Stimulated activated CD4-positive, alpha-beta T cell treated with anti-CD3 and anti-CD28 coated beads, Interleukin-4, amount 100 ng/mL, for 1 hour (primary cell): Measurements from ENCODE around the gene APC2.
"Not testable (repeated sequence)": the region's sequence is repeated elsewhere in the genome, so short reads cannot be mapped to it uniquely, and the experiment has no call there.

ENCODE experiments used
- DNase-seq: peaks from one replicate; pipeline ENCODE4 v3.0.0-alpha.2; 2020

Gene APC2

GRCh38 chr19:1416014-1416841 is 33.7 kb upstream of the APC2 start:
- DNase-seq: no peak

DNA sequence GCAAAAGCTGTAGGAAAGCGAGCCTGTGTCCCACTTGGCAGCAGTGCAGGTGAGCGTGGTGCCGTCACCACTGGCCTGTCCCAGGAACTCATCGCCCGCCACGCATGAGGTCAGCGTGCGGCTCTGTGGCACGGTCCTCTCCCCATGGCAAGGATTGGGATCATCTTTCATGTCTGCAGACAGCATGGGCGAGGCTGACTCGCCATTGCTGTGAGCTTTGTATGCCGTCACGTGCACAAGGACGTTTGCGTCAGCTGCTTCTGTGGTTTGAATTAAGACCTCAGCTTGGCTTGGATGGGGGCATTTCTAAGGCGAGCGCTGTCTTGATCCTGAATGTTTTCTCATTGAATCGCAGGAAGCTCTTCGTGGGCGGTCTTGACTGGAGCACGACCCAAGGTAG is 32.8 kb upstream of the APC2 start:
- no peak for DNase-seq

- no peak for DNase-seq
Observed at GRCh38 chr19:1417681-1418495, 32.0 kb upstream of the APC2 start.

DNA sequence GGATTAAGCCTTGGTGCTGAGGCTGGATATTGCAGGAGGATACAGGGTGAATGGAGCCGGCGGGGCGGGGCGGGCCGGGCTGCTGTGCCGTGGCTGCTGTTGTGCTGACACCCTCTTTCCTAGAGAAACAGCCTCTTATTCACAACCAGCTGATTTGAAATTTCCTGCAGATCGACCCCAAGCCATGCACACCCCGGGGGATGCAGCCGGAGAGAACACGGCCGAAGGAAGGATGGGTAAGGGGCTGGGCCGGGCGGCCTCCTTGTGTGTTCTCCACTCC is 31.5 kb upstream of the APC2 start:
- DNase-seq: no peak

DNA sequence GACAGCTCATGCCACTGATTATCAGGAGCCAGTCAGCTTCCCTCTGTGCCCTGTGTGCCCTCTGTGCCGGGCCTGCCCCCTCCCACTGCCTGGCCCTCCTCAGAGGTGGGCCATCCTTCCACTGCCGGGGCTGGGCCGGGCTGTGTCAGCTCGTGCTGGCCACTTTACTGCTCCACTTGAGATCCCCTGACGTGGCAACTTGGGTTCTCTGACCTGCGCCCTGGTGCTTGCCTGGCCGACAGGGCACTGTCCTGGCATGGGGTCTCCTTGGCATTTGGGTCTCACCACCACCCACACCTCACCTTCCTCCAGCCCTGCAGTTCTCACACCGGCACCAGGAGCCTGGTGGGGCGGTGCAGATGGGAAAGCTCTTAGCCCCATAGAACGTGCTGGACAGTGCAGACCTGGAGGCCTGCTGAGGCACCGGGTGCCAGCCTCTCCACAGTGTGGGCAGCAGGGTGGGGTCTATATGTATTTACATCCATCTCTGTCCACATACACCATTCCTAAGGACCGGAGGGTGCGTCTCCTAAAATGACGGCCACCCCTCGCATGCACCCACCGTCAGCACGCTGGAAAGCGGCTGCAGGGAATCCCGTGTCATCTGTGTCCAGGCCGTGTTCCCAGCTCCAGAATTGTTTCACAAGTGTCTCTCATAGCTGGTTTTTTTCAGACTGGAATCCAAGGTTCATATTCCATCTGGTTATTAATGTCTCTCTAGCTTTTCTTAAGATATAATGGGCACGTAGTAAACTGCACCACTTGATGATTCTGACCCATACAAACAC is 30.8 kb upstream of the APC2 start:
- DNase-seq: no peak

DNA sequence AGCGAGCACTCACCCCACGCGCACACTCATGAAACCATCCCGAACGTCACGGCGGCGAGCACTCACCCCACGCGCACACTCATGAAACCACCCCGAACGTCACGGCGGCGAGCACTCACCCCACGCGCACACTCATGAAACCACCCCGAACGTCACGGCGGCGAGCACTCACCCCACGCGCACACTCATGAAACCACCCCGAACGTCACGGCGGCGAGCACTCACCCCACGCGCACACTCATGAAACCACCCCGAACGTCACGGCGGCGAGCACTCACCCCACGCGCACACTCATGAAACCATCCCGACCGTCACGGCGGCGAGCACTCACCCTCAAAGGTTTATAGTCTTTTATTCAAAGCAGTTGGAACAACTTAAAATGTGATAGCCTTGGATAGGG is 29.8 kb upstream of the APC2 start:
- not testable (repeated sequence) for DNase-seq

DNA sequence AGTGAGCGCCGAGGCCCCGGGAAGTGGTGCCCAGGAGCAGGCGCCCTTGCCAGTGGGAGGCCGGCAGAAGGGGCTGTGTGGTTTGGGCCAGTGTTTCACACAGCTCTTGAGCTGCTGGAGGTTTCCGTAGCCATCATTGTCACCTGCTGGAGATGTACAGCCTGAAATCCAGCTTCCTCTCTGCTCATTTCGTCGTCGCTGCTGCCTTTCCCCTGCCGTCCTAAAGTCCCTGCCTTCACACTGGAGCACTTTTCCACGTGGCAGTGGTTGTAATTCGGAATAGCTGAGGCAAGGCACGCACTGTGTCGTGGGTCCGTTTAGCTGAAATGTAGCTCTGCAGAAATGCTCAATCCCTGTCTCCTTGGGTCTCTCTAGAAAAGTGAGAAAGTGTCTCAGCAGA is 29.3 kb upstream of the APC2 start:
- no peak for DNase-seq

GRCh38 chr19:1421218-1421957 is 28.5 kb upstream of the APC2 start:
- no peak for DNase-seq

DNA sequence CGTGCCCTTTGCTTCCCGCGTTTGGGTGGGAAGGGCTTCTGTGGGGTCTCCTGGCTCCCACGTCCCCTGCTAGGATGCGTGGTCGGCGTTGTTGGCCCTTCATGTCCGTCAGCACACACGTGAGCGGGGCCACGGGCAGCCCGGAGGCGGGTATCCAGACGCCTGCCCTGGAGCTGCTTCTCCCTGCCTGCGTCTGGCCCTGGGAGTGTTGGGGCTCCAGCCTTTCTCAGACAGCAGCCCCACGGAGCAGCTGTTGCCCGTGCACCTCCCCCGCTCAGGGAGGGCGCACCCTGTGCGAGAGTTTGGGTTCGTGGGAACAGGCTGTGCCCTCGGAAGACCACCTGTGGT is 28.0 kb upstream of the APC2 start:
- DNase-seq: no peak

- DNase-seq: no peak
Observed at GRCh38 chr19:1422360-1422759, 27.6 kb upstream of the APC2 start.

DNA sequence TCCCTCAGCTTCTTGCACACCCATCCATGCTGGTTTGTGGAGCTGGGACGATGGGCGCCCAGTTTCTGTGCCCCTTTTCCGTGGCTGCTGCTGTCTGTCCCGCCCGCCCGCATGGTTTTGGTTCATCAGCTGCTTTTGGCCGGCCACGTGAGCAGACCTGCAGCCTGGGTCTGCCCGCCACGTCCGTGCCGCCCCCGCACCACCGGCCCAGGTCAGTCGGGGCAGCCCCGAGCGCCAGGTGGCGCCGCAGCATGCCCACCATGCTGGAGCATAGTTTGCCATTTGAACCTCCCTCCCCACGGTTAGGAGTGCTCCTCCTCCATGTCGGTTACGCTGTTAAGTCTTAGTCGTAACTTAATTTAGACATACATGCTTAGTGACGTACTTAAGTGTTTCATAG is 27.0 kb upstream of the APC2 start:
- DNase-seq: no peak

DNA sequence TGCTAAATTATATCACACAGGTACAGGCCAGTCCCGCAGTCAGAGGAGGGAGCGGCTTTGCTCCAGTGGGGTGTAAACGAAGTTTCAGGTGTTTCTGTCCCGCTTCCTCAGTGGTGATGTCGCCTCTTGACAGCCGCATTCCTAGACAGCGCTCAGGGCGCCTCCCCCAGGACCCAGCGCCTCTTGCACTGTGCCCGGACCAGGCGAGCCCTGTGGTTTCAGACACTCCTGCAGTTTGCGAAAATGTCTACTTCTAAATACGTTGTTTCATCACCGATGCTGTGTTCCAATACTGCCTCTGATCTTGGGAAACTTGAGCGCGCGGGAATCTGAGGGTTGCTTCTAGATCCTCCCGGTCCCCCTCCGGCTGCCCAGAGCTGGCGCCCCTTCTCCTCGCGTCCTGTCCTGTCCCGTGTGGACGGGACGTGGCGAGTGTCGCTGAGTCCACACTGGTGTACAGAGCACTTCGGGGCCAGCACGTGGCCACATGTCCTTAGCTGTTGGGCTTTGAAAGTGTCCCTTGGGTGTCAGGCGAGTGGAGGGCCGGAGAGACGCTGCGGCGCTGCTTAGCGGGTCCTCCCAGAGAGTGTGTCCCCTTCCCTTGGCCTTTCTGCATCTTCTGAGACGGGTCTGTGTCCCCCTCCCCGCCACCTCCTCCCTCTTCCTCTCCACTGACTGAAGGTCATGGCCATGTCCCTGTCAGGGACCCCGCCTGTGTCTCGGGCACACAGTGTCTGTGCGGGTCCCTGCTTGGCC is 26.3 kb upstream of the APC2 start:
- no peak for DNase-seq

DNA sequence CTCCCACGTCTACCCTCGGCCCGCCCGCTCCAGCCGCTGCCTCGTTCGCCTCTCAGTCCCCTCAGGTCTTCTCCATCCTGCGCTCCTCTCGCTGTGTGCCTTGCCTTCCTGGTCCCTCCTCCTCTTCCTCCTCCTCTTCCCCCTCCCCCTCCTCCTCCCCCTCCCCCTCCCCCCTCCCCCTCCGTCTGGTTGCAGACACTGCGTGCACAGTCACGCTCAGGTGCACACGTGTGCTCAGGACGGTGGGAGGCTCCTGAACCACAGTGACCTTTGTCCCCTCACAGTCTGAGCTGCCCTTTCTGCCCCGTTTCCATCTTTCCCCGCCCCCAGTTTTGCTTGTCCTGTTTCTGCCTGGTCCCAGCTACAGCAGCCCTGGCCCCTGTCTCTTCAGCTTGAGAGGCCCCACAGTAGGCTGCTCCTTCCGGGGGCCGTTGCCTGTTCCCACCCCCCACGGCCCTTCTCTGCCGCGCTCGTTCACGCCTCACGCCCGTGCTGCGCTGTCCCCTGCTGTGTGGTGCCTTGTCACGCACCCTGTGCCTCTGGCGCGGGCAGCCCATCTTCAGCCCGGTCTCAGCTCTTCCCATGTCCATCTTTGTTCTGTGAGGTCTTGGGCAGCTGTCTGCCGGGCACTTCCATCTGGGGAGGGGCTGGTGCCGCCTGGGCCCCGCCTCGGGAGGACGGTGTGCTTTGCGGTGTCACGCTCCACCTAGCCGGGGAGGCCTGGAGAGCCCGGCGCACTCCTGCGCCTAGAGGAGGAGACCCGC is 25.5 kb upstream of the APC2 start:
- DNase-seq: no peak

DNA sequence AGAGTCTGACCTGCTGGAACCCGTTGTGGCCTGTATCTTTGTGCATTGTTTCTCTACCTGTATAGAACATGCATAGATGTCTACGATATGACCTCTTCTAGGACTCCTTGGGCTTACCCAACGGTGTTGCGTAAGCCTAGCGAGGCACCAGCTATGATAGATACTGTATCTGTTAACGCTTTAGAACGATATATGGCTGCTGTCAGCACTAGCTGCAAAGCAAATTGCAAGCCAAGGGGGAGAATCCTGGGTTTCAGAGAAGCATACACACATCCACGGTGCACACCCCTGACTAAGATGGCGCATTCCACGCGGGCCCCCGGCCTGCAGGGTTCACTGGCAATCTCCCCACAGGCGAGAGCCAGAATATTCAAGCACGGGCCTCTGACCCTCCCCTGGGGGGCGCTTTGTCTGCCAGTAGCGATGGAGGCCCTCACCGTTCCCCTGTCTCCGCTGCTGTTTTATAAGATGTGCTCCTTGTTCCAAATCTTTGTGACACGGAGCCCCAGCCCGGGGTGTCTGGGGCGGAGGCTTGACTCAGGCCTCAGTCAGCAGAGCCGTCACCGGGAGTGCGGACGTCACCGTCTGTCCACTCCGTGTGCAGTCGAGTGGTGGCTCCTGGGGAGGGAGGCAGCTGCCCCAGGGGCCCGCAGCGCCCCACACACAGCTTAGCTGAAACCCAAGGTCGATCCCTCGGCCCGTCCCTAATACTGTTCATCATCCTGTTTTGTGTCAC is 24.7 kb upstream of the APC2 start:
- DNase-seq: no peak

DNA sequence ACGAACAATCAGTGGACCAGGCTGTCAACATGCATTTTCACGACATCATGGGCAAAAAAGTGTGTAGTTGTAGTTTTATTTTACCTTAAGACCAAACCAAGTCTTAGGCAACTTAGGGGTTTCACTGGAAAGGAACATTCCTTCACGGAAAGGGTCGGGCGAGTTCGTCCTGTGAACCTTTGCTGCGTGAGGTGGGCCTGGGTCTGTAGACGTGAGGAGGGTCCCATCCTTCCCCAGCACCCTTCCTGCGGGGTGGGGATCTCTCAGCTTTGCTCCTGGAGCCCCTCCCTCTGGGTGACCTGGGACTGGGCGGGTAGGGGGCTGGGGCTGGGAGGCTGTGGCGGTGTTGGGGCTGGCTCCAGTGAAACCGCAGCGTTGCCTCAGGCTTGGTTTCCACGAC is 24.0 kb upstream of the APC2 start:
- no peak for DNase-seq

DNA sequence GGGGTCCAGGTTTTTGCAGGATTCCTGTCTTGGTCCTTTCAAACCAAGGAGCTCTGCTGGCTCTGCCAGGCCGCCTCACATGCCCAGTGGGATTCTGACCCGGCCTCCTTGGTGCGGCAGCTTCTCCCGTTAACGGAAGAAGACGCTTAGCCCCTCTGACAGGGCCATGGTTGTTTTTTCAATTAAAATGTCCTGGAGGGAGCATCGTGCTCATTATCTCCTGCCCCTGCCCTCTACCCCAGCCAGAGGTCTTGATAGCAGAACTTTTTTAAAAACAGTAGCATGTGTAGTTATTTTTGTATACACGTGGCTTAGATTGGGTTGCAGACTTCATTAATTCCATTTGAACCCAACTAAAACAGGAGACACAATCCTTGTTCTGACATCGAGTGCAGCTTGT is 23.2 kb upstream of the APC2 start:
- DNase-seq: no peak

GRCh38 chr19:1427221-1427920 is 22.6 kb upstream of the APC2 start:
- DNase-seq: no peak

DNA sequence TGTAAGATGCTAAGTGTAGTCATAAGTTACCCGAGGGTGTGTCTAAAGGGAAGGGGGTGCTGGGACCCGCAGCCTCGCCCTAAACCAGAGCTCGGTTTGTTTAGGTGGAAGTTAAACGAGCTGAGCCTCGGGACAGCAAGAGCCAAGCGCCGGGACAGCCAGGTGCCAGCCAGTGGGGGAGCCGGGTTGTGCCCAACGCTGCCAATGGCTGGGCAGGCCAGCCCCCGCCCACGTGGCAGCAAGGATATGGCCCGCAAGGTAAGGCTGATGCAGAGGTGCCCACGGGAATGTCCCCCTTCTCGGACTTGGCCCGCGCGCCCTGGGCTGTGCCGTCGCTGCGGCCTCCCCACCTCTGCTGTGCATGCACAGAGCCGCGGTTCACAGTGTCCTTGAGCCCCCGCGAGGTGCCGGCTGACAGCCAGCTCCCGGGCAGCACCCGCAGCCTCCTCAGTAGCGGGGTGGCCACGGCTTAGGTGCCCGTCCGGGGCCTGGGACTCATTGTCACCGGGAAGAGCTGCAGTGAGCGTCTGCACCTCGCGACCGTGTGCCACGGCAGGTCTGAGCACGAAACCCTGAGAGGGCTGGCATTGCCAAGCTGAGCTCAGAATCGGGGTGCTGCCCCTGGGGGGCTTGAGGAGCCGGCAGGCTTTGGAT is 21.1 kb upstream of the APC2 start:
- no peak for DNase-seq

DNA sequence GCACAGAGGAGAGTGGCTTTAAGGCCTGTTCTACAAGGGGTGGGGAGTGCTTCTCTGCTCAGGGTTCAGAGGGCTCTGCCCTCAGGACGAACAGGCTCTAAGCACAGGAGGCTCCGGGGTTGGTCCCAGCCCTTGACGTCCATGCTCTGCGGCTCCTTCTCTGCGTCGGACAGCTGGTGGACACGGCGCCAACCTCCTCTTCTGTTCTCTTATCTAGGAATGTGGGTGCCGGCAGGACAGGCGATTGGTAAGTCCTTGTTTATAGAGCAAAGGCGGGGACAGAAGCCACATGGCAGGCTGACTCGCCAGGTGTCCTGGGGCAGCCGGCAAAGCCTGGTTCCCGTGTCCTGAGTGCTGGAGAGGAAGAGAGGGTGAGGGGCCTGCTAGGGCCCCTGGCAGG is 20.2 kb upstream of the APC2 start:
- DNase-seq: no peak

DNA sequence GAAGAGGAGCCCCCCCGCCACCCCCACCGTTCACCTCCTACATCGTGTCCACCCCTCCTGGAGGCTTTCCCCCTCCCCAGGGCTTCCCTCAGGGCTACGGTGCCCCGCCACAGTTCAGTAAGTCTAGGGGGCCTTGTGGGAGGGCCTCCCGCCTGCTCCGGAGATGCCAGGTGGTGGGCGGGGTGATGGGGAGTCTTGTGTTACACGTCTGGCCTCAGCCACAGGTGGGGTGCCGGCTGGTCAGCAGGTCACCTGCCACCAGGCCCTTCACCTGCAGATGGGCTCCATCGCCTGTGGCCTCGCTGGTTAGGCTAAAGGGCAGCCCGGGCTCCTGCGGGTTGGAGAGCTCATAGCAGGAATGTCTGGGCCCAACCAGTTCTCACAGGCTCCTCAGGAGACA is 19.7 kb upstream of the APC2 start:
- no peak for DNase-seq
